ENCODE results near the gene SBF2. TPM values are rescaled to one million over a fixed set of nuclear protein-coding genes. Genes with fewer than 3 reads are reported as not detected.
"Not testable (repeated sequence)": the region's sequence is repeated elsewhere in the genome, so short reads cannot be mapped to it uniquely, and the experiment has no call there.

Gene SBF2
- total and polyA plus RNA-seq, 2 donors (not counting 1 experiment from before 2014, with no cell fraction given) = 5.6 to 17.7 TPM

DNA sequence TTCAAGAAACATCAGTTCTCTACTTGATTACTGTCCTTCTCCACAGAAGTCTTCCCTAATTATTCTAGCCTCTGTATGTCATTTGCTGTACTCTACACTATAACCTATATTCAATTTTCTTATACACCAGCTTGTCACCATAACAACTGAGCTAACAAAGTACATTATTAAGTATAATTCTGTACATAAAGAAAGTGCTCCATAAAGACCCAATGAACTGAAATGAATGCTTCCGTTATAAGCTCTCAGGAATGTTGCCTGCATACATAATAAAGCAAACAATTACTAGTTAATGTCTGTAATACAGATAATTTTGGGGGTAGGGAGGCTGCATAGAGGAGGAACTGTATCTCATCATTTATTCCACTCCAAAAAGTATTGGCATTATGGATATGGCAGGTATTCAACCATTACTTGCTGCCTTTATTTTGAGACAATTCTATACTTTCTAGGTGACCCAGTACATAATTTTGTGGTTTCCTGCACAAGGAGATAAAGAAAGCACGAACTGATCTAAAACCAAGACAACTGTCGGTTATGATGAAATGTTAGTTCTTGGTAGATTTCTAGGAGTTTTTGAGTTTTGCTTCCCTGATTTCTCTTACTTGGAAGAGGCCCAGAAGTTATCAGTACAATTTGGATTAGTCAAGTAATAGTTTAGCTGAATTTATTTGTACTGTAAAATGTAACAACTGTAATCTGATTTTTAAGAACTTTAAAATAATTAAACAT lies 202.5 kb downstream of the SBF2 start:
- Histone ChIP-seq H3K4me2 (replicated peaks; ENCODE audit: low read depth, low read length, poor library complexity, severe bottlenecking) (no peak overlapping the region), H3K4me3 (ENCODE audit: control extremely low read depth in 1 of 5, extremely low read depth in 1 of 5, insufficient read depth in 1 of 5, low read depth in 2 of 5, low read length in 4 of 5) (no peak overlapping the region), H3K9me3 (ENCODE audit: control extremely low read depth in 1 of 3, control insufficient read depth in 2 of 3, insufficient read depth in 1 of 3, low read length in 2 of 3) (no peaks in the 10 kb centered on the region), H3K9ac (ENCODE audit: low read length) (no peak overlapping the region), H3K27ac (ENCODE audit: low read length in 2 of 2) (no peak overlapping the region), H3K36me3 (replicated peaks in 1 of 2; ENCODE audit: control extremely low read depth in 1 of 2, control insufficient read depth in 1 of 2, extremely low read depth in 1 of 2, insufficient read depth in 2 of 2, low read length in 1 of 2) (no peaks in the 10 kb centered on the region), H2AFZ (ENCODE audit: insufficient read depth, low read depth, low read length, poor library complexity, severe bottlenecking) (no peak overlapping the region), H3K27me3 (replicated peaks in 1 of 4; ENCODE audit: control extremely low read depth in 1 of 4, control insufficient read depth in 3 of 4, insufficient read depth in 4 of 4, low read length in 3 of 4) (no peaks in the 10 kb centered on the region), H4K20me1 (ENCODE audit: control insufficient read depth, insufficient read depth, low read length, poor library complexity, severe bottlenecking) (no peaks in the 10 kb centered on the region), H3K4me1 (ENCODE audit: control insufficient read depth in 2 of 2, insufficient read depth in 2 of 2, low read length in 2 of 2) (no peaks in the 10 kb centered on the region), H3K79me2 (ENCODE audit: control insufficient read depth, insufficient read depth, low read length) (no peaks in the 10 kb centered on the region)
- ChIA-PET CTCF (interaction anchor here (1.3 kb wide), 1 partner anchor 15 kb away, joined by 4 read pairs; no protein-coding TSS in a partner anchor), POLR2A (interaction anchor here (0.7 kb wide), 1 partner anchor 648 kb away, joined by 8 read pairs; no protein-coding TSS in a partner anchor)
- Mint-ChIP-seq H3K4me1 (peaks cover 3% of the 10 kb centered on the region), H3K27me3 (peaks cover 4% of the 10 kb centered on the region), H3K27ac (no peak overlapping the region), H3K9me3 (ENCODE audit: insufficient read depth) (no peaks in the 10 kb centered on the region), H3K4me3 (no peak overlapping the region)
- DNase-seq (no peak), ATAC-seq (ENCODE audit: low read depth) (no peak)
- intact Hi-C loops (cut with micrococcal nuclease) = no loop called here
- no CpG with 5 or more reads among the region's 3 CpGs for WGBS (ENCODE audit: insufficient coverage)
- no peak for TF ChIP-seq EZH2 (IDR thresholded peaks at IDR 0.05; ENCODE audit: borderline replicate concordance, insufficient read depth, low read depth, low read length, poor library complexity, severe bottlenecking)
- TF ChIP-seq, protein P1, sequence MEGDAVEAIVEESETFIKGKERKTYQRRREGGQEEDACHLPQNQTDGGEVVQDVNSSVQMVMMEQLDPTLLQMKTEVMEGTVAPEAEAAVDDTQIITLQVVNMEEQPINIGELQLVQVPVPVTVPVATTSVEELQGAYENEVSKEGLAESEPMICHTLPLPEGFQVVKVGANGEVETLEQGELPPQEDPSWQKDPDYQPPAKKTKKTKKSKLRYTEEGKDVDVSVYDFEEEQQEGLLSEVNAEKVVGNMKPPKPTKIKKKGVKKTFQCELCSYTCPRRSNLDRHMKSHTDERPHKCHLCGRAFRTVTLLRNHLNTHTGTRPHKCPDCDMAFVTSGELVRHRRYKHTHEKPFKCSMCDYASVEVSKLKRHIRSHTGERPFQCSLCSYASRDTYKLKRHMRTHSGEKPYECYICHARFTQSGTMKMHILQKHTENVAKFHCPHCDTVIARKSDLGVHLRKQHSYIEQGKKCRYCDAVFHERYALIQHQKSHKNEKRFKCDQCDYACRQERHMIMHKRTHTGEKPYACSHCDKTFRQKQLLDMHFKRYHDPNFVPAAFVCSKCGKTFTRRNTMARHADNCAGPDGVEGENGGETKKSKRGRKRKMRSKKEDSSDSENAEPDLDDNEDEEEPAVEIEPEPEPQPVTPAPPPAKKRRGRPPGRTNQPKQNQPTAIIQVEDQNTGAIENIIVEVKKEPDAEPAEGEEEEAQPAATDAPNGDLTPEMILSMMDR (IDR thresholded peaks at IDR 0.05) = no peak

DNA sequence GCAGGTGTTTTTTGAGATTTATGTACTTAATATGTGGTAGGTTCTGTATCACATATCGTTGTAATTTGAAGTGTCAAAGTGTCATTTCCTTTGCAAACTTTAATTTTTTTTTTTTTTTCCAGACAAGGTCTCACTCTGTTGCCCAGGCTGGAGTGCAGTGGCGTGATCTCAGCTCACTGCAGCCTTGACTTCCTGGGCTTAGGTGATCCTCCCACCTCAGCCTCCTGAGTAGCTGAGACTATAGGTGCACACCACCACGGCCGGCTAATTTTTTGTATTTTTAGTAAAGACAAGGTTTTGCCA lies 206.1 kb downstream of the SBF2 start:
- H3K4me2 ChIP-seq (replicated peaks; ENCODE audit: low read depth, low read length, poor library complexity, severe bottlenecking); intact Hi-C loops (cut with micrococcal nuclease); H3K4me1 Mint-ChIP-seq; H3K79me2 ChIP-seq (ENCODE audit: control insufficient read depth, insufficient read depth, low read length); H3K36me3 ChIP-seq (replicated peaks in 1 of 2; ENCODE audit: control extremely low read depth in 1 of 2, control insufficient read depth in 1 of 2, extremely low read depth in 1 of 2, insufficient read depth in 2 of 2, low read length in 1 of 2); H3K4me3 ChIP-seq (ENCODE audit: control extremely low read depth in 1 of 5, extremely low read depth in 1 of 5, insufficient read depth in 1 of 5, low read depth in 2 of 5, low read length in 4 of 5); H3K4me3 Mint-ChIP-seq; H4K20me1 ChIP-seq (ENCODE audit: control insufficient read depth, insufficient read depth, low read length, poor library complexity, severe bottlenecking); ATAC-seq (ENCODE audit: low read depth); H3K9me3 ChIP-seq (ENCODE audit: control extremely low read depth in 1 of 3, control insufficient read depth in 2 of 3, insufficient read depth in 1 of 3, low read length in 2 of 3); H3K27me3 Mint-ChIP-seq; H3K9ac ChIP-seq (ENCODE audit: low read length); H3K27me3 ChIP-seq (replicated peaks in 1 of 4; ENCODE audit: control extremely low read depth in 1 of 4, control insufficient read depth in 3 of 4, insufficient read depth in 4 of 4, low read length in 3 of 4); DNase-seq; H3K4me1 ChIP-seq (ENCODE audit: control insufficient read depth in 2 of 2, insufficient read depth in 2 of 2, low read length in 2 of 2); H3K9me3 Mint-ChIP-seq (ENCODE audit: insufficient read depth); H3K27ac ChIP-seq (ENCODE audit: low read length in 2 of 2); POLR2A ChIA-PET; H2AFZ ChIP-seq (ENCODE audit: insufficient read depth, low read depth, low read length, poor library complexity, severe bottlenecking); H3K27ac Mint-ChIP-seq: not testable (repeated sequence)
- CTCF ChIA-PET = interaction anchor here (0.9 kb wide), 1 partner anchor 11 kb away, joined by 3 read pairs; no protein-coding TSS in a partner anchor
- WGBS (ENCODE audit: insufficient coverage) = 75% methylated on average over 1 of the region's 4 CpGs

All from B cell (primary cell).